ENCODE measurements around the gene PEX3.

DNA sequence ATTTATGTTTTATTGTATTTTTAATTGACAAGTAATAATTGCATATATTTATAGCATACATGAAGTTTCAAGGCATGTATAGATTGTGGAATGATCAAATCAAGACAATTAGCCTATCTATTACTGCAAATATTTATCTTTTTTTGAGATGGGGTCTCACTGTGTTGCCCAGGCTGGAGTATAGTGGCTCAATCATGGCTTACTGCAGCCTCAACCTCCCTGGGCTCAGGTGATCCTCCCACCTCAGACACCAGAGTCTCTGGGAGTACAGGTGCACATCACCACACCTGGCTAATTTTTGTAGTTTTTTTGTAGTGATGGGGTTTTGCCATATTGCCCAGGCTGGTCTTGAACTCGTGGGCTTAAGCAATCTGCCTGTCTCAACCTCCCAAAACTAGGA lies 77.1 kb downstream of the PEX3 start:
- TF ChIP-seq CTCF (IDR thresholded peaks at IDR 0.05 in 8 of 11, conservative IDR thresholded peaks at IDR 0.05 in 3 of 11) (no peak), POLR2A (IDR thresholded peaks at IDR 0.05) (no peak)
